Measurements from ENCODE around the gene CXCL1.
A peak's percentile ranks its signal among the peaks of the same experiment; 100 is the strongest.

Gene CXCL1

DNA sequence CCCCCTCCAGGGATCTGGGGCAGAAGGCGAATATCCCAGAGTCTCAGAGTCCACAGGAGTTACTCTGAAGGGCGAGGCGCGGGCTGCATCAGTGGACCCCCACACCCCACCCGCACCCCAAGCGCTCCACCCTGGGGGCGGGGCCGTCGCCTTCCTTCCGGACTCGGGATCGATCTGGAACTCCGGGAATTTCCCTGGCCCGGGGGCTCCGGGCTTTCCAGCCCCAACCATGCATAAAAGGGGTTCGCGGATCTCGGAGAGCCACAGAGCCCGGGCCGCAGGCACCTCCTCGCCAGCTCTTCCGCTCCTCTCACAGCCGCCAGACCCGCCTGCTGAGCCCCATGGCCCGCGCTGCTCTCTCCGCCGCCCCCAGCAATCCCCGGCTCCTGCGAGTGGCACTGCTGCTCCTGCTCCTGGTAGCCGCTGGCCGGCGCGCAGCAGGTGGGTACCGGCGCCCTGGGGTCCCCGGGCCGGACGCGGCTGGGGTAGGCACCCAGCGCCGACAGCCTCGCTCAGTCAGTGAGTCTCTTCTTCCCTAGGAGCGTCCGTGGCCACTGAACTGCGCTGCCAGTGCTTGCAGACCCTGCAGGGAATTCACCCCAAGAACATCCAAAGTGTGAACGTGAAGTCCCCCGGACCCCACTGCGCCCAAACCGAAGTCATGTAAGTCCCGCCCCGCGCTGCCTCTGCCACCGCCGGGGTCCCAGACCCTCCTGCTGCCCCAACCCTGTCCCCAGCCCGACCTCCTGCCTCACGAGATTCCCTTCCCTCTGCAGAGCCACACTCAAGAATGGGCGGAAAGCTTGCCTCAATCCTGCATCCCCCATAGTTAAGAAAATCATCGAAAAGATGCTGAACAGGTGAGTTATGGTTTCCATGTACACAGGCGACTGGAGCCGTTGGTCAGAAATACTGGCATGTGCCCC, at the start of gene CXCL1:
Gene CXCL1, plus strand, starts transcription at position 264 of the 926 bp plus-strand sequence. Its CDS starts 78 bp downstream, at position 342.
- DNase-seq, result no peak

DNA sequence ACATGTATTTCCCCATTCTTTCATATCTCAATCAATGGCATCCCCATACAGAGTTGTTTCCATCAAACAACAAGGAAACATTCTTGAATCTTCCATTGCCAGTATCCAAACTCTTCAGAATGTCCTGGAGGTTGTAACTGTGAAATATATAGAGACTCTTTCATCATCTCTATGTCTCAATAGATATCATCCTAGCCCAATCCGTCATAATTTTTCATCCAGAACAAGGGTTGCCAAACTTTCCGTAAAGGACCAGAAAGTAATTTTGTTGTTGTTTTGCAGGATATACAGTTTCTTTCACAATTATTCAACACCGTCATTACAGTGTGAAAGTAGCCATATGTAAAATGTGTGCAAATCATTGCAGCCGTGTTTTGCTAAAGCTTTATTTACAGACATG, 47.9 kb upstream of the CXCL1 start:
- DNase-seq, result no peak

- no peak for DNase-seq
Measured at GRCh38 chr4:73822389-73822788, 46.8 kb upstream of the CXCL1 start.

GRCh38 chr4:73822812-73823504, 46.2 kb upstream of the CXCL1 start:
- DNase-seq, result no peak

DNA sequence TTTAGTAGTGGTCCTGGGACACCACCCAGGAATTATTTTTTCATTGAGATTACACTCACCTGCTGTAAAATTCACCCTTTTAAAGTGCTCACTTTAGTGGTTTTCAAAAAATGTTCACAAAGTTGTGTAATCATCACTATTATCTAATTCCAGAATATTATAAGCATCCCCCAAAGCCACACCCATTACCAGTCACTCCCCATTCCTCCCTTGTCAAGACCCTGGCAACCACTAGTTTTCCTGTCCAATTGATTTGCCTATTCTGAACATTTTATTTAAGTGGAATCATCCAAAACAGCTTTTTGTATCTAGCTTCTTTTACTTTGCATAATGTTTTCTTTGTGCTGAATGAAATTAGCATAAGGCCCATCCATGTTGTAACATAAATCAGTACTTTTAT, 45.4 kb upstream of the CXCL1 start:
- no peak for DNase-seq

DNA sequence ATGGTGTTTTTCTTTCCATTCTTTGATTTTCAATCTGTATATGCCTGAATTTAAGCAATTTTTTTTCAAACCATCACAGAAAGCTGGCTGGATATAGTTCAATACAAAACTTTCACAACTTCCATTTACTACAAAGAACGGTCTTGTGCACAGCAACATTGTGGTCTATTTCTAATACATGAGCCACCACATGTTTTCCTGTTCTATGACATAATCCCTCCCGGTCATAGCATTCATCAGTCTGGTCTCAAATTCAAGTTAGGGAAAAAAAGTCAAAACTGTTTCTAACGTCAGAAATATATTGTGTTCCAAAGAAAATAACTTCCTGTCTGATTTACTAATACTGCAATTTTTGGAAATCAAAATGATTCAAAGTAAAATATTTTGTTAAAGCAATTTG, 40.2 kb upstream of the CXCL1 start:
- no peak for DNase-seq

GRCh38 chr4:73831569-73831968, 37.6 kb upstream of the CXCL1 start:
- no peak for DNase-seq

GRCh38 chr4:73832651-73833237, 36.4 kb upstream of the CXCL1 start:
- no peak for DNase-seq

GRCh38 chr4:73836373-73837279, 32.6 kb upstream of the CXCL1 start, which contains the start of gene CXCL6:
Gene CXCL6, plus strand, starts transcription at chr4:73836678. Its CDS starts 73 bp downstream, at chr4:73836751.
- DNase-seq, result peak; percentile 29

GRCh38 chr4:73839071-73839470, 30.1 kb upstream of the CXCL1 start:
- no peak for DNase-seq

- no peak for DNase-seq
Measured at GRCh38 chr4:73839715-73840114, 29.5 kb upstream of the CXCL1 start.

GRCh38 chr4:73841243-73841925, 27.8 kb upstream of the CXCL1 start:
- no peak for DNase-seq

DNA sequence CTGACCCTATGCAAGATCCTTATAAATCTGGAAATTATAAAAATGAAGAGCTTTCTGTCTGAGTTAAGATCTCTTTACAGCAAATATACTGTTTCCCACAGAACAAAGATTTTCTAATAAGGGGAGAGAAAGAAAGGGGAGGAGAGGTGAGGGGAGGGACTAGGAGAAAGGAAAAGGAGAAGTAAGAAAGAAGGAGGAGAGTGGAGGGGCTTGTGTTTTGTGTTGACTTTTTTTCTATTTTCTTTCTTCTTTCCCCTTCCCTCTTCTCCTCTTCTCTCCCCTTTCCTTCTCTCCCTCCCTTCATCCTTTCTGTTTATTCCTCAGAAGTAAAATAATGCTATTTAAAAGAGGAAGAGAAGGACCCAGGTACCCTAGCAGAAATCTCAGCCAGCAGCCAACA, 26.5 kb upstream of the CXCL1 start:
- DNase-seq, result no peak

DNA sequence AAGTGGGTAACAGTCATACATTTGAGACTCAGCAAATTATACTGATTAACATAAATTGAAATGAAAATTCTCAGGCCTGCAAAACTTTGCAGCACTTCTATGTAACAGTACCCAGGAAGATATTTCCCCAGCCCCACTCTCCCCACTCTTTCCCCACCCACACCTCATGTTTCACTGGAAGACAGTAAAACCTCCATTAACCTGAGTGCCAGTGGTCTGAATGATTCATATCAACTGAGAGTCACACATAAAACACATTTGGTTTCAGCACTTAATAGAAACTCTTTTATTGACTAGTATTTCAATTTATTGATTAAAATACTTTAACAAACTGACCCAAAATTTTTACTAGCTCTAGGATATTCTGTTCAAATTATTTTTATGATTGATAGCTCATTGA, 25.8 kb upstream of the CXCL1 start:
- no peak for DNase-seq

- no peak for DNase-seq
Measured at GRCh38 chr4:73844345-73844744, 24.8 kb upstream of the CXCL1 start.

DNA sequence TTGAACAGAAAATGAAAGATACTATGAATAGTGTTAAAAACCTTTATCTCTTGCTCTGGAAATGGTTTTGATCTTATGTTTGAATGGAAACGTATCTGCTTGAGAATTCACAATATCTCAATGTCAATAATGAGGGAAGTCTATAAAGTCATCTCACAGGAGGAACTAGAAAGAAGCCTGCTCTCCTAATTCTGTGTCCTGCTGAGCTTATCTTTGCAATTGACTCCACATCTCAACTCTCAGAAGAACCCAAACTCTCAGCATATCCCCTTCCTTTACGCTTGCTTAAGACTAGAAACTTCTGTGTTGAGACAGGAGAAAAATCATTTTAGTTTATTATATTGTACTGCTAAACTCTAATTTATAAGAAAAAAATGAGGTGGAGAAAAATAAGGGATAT, 24.4 kb upstream of the CXCL1 start:
- no peak for DNase-seq

GRCh38 chr4:73847526-73848182, 21.5 kb upstream of the CXCL1 start:
- no peak for DNase-seq

DNA sequence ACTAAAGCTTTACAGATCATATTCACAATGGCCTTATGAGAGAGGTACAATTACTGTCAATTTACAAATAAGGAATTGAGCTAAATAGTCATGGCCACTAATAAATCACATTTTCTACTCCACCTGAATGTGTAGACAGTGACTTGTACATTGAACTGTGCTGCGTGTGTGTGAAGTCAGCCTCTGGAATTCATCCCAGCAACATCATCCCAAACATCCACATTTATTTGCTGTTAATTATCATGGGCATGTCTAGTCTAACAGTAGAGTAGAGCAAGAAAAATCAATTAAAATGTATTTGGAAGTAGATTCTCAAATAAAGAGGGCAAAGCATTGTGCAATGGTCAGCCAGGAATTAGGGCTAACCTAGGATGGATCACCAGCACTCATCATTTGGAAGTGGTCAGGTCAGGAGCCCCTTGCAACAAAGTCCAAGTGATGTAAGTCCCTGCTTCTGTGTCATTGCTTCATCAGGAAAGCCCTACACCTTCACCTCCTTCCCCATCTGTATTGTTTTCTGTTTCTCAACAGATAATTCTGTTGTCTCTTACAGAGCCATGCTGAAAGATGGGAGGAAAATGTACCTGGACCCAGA, 20.9 kb upstream of the CXCL1 start:
- DNase-seq, result no peak

DNA sequence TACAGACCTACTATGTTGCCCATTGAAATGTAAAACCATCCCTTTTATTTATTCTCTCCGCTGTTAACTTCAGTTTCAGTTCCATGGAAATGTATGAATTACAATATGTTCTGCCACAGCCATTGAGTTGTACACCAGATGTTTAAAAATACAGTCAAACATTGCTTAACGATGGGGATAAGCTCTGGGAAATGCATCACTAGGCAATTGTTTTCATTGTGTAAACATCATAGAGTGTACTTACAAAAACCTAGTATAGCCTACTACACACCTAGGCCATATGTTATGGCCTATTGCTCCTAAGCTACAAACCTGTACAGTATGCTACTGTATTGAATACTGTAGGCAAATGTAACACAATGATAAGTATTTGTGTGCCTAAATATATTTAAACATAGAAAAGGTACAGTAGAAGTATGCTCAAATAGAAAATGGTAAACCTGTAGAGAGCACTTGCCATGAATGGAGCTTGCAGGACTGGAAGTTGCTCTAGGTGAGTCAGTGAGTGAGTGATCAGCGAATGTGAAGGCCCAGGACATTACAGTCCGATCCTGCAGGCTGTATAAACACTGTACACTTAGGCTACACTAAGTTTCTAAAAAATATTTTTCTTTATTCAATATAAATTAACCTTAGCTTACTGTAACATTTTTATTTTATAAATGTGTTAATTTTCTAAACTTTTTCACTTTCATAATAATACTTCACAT, 18.8 kb upstream of the CXCL1 start:
- DNase-seq, result peak; percentile 2

DNA sequence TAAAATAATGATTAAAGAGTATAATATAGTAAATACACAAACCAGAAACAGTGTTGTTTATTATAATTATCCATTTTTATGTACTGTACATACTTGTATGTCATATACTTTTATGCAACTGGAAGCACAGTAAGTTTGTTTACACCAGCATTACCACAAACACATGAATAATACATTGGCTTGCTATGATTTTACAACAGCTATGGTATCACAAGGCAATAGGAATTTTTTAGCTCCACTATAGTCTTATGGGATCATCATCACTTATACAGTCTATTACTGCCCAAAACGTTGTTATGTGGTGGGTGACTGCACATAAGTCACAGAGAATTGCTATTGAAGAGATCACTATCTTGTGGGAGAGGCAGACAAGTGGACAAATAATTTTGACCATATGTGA, 17.9 kb upstream of the CXCL1 start:
- DNase-seq, result no peak

Measured in NCI-H510A (cell line).